HG03342 (cell line): ENCODE measurements around the gene DIS3L2.
"Not testable (repeated sequence)": the region's sequence is repeated elsewhere in the genome, so short reads cannot be mapped to it uniquely, and the experiment has no call there.

Source experiments
- ATAC-seq: cut with Tn5 transposase; IDR thresholded peaks from one replicate; pipeline ENCODE4 v1.9.1; 2021; ENCODE audit warnings: mild to moderate bottlenecking, moderate library complexity; ENCODE audit not compliant: unreplicated experiment

DIS3L2 gene

DNA sequence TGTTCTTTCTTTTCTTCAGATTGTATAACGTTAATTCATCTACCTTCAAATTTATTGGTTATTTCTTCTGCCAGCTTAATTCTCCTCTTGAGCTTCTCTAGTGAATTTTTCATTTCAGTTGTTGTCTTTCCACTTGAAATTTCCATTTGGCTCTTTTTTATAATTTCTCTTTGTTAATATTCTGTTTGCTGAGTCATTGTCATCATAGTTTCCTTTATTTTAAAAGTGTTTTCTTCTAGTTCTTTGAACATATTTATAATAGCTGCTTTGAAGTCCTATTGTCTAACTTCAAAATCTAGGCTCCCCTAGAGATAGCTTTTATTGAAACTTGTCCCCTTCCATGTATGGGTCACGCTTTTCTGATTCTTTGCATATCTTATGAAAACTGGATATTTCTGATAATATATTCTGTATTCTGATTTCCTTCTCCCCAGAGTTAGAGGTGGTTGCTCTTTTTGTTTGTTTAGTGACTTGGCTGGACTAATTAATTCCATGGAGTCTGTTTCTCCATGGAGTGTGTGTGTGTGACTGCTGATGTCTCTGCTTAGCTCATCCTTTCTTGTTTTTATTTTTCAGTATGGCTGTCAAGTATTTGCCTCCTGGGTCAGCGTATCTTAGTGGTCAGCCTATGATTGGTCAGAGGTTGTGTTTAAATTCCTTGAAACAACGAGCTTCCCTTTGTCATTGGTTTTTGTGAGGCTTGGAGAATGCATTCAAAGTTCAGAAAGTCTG is 47.6 kb downstream of the DIS3L2 start:
- ATAC-seq, result no peak

DNA sequence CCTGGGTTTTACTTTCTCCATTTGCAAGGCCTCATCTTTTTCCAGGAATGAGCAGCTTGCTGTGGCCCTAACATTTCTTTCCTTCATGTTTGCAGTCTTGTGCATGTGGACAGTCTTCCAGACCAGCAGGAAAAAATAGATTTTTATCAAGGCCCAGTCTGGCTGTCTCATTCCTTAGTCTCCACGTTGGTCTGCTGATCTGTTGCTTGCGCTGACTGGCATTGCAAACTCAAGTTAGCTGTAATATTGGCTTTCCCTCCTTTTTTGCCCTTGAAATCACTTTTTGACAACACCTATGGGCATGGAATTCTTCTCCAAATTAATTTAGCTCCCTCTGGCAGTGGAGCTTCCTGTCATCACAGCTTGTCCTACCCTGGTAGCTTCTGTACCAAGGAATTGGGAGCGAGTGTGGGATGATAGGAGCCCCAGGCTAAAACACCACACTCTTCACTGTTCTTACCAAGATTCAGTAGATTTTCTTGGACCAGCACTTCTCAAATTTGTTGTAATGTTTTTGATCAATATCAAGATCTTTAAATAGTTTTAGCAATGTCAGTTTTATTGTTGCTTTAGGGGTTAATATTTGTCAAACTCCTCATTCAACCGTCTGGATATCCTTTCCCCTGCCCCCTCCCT is 48.2 kb downstream of the DIS3L2 start:
- no peak for ATAC-seq

DNA sequence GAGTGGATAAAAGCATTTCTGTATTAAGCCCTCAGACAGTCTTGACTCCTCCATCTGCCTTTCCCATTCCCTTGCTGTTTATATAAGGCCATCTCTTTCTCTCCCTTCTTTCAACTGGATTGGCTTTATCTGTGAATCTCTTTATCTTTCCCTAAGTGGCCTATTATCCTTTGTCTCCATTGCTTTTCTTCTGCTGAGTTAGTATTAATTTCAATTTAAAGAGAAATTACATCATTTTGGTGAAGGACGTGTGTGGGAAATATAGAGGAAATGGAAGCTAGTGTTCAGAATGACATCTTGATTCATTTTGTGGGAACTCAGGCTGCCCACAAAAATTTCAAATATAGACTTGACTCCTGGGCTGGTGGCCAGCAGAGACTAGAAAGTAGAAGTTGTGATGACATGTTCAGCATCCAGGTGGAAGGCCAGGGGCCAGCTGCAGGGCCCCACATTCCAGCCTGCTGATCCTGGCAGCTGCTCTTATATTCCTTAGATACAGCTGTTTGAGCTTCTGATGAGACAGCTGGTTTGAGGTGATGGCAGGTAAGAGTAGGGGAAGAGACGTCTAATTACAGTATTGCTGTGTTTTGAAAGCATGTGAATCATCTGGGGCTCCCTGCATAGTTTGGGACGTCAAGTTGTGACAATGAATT is 52.3 kb downstream of the DIS3L2 start:
- no peak for ATAC-seq

DNA sequence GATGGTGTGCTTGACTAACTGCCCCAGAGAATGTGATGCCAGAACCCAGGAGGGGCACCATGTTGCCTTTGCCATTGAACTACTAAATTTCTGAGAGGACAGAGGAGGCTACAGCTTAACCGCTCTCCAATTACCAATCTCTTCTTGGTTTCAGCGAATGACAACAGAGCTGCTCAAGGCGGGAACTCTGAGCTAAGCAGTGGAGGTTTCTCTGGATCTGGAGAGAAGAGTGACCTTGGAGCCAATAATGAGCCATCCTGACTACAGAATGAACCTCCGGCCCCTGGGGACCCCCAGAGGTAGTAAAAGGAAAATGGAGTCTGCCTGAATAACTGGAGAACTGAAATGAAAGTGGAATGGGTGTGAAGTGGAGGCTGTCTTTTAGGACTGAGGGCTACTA is 53.2 kb downstream of the DIS3L2 start:
- ATAC-seq, result no peak

DNA sequence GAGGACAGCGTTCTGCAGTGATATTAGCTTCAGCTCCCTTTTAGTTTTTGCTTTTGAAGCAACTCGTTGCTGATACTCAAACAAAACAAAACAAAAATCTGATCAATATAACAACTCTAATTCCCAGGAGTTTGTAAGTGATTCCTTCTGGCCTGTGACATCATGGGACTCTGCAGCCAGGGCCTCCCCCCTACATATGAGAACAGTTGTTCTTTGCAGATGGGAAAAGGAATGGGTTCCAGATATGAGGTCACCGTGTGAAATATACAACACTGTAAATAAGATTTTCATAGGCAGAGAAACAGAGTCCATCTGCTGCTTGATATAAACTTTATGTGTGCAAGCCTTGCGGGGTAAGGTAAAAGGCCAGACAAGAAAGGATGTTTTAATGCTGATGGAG is 56.7 kb downstream of the DIS3L2 start:
- no peak for ATAC-seq

DNA sequence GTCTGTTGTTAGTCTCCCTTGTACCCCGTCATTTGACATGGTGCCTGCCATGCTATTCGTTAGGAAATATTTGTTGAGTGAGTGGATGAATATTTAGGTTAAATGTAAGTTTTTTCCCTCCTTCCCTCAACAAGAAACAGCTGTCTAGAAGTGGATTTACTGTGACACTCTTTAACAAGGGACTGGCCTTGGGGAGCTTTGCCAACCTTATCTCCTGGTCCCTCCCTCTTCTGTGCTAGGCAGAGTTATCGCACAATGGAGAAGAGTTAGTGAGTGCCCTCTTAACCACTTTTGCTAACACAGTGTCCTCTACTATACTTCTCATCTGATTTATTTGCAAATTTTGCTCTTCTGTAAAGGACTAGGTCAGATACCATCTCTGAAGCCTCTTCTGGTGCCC is 61.2 kb downstream of the DIS3L2 start:
- no peak for ATAC-seq

DNA sequence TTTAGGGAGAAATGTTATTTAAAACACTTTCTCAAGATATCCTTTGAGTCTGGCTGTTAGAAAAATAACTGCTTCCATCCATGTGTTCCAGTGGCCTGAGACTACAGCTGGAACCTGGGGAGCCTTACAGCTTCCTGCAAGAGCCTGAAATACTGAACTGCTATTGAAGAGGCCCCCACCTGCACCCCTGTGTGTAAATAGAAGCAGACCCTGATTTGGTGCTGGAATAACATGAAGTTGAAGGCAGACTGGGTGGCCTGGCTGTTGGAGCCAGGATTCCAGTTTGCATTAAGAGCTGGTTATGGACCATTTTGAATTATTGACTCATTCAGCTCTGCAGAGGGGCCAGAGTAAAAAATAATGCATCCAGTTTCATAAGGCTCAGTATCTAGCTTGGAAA is 61.9 kb downstream of the DIS3L2 start:
- ATAC-seq, result no peak

DNA sequence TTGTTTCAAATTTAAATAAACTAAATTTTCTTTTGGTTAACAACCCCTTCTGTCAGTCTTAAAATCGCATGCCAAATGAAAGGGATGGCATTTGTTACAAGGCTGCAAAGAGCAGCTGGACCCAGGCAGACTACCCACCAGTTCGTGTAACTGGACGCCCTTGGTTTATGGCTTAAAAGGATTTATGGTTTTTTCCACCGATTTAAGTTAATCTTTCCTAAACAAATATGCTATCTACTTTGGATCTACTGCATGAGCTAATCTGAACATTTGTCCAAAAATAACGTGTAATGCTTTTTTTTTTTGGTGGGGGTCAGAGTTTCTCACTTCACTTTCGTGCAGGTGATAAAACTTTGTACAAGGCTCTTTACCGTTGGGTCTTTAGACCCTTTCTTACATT is 62.9 kb downstream of the DIS3L2 start:
- ATAC-seq, result no peak

DNA sequence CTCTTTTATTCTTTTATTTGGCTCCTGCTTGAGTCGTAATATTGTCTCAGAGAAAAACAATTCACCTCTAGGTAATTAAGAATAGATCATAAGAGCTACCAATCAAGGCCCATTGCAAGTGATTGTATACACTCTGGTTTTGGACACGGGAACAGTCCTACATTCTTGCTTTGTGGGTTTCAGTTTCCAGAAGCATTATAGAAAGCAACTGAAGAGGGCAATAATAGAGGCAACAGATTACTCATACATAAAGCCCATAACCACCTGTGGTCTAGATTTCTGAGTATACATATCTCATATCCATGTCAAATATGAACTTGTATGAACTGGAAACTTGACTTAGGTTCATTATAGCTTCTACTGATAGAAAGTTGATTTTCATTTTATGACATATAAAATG is 65.4 kb downstream of the DIS3L2 start:
- peak; percentile 96 for ATAC-seq

DNA sequence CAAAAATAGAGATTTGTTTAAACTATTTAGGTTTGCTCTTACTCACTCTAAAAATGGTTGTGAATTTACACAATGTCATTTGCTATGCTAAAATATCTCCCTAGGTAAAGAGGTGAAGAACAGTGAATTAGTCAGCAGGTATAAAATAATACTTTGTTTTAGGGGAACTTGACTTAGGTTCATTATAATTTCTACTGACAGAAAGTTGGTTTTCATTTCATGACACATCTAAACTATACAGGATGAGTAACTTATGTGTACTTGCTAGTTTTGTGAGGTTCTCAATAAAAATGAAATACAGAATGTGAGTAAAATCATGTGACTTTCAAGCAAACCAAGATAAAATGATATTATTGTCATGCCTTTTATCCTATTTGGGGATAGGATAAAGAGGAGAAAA is 66.0 kb downstream of the DIS3L2 start:
- ATAC-seq, result no peak

DNA sequence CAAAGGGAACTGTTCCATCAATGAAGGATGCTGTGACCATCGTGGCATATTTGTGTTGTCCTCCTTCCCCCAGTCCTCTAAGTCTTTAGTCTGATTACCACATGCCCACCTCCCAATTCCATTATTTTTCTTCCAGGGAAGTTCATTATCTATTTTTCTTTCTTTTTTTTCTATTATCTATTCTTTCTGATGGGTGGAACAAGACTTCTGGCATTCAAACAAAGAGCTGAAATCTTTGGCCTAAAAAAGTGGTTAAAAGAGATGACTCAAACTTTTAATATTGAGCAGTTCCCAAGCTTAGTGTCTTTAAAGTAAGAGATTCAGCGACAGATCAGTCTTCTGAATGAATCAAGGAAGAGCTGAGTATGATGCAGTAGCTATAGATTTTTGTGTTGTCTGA is 66.6 kb downstream of the DIS3L2 start:
- no peak for ATAC-seq

DNA sequence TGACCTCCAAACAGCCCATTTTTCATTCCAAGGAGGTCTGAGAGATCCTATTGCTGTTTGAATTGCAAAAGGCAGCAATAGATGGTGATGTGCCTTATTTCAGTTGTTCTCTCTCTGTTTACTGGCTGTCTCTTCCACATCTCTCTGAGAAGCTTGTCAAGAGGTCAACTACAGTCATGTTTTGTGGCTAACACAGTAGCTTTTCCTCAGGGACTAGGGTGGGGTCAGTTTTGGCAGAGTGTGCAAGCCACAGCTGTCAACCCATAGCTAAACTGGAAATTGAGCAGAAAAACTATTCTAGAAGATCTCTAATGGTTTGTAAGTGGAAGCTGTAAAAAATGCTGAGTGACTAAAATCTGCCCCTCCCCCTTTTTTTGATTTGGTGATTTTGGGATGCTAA is 67.1 kb downstream of the DIS3L2 start:
- no peak for ATAC-seq

DNA sequence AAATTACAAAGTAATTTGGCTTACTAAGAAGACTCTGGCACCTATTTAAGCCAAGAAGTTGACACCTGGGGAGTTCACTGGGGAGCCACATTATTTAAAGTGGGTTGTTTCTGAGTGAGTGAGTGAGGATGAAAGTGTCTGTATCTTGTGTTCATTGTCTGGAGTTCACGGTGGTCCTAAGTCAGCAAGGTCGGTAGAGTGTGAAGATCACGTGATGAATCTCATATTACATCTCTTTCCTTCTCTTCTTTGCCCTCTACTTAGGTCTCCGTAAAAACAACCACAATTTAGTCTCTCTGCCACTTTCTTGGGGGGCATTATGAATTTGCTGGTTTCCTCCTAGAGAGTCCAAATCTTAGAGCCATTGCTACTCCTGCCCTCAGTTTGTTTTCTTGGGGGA is 67.8 kb downstream of the DIS3L2 start:
- ATAC-seq, result no peak

DNA sequence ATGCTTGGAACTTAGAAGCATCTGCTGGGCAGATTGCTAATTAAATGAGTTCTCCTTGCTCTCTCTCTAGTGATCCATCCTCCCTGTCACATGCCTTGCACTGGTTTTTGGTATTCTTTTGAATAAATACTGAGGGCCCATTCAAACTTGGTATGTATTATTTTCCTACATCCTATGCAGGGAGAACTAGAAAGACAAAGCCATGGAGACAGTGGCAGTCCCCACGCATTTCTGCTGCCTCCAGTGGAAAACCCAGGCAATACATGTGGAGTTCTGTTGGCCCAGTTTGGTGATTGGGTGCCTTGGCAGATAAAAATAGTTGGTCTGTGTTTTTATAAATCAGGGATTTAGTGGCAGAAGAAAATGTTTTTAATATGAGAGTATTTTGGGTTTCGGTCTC is 68.7 kb downstream of the DIS3L2 start:
- no peak for ATAC-seq

DNA sequence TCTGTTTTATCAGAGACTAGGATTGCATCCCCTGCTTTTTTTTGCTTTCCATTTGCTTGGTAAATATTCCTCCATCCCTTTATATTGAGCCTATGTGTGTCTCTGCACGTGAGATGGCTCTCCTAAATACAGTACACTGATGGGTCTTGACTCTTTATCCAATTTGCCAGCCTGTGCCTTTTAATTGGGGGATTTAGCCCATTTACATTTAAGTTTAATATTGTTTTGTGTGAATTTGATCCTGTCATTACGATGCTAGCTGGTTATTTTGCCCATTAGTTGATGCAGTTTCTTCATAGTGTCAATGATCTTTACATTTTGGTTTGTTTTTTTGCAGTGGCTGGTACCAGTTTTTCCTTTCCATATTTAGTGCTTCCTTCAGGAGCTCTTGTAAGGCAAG is 73.8 kb downstream of the DIS3L2 start:
- not testable (repeated sequence) for ATAC-seq

DNA sequence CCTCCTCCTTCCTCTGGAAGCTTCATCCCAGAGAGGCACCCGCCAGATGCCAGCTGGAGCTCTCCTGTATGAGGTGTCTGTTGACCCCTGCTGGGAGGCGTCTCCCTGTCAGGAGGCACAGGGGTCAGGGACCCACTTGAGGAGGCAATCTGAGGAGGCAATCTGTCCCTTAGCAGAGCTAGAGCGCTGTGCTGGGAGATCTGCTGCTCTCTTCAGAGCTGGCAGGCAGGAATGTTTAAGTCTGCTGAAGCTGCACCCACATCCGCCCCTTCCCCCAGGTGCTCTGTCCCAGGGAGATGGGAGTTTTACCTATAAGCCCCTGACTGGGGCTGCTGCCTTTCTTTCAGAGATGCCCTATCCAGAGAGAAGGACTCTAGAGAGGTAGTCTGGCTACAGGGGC is 75.4 kb downstream of the DIS3L2 start:
- not testable (repeated sequence) for ATAC-seq

DNA sequence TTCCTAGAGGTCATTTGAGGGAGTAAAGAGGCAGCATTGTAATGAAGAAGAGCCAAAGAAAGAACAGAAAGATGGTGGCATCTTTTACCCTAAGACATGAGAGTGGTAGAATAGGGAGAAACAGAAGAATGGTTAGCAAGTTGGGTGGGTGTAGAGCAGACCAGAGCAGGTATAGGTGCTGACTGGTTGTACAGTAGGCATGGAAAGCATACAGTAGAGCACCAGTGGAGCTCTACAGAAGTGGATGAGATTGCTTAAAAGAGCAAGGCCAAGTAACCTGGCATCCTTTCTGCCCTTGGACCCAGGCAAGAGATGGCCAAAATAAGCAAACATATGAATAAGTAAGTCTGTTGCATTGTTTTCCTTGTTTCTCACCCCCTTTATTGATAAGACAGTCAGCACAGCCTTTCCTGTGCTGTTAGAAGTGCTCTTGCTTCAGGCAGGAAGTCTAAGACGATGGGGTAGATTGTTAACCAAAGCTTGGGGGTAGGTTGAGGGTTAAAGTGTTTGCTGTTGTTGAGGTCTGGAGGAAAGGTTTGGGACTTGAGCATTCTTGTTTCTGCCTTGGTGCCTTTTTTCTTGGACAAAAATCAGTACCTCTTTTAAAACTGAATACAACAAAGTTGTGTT is 76.9 kb downstream of the DIS3L2 start:
- ATAC-seq, result no peak

DNA sequence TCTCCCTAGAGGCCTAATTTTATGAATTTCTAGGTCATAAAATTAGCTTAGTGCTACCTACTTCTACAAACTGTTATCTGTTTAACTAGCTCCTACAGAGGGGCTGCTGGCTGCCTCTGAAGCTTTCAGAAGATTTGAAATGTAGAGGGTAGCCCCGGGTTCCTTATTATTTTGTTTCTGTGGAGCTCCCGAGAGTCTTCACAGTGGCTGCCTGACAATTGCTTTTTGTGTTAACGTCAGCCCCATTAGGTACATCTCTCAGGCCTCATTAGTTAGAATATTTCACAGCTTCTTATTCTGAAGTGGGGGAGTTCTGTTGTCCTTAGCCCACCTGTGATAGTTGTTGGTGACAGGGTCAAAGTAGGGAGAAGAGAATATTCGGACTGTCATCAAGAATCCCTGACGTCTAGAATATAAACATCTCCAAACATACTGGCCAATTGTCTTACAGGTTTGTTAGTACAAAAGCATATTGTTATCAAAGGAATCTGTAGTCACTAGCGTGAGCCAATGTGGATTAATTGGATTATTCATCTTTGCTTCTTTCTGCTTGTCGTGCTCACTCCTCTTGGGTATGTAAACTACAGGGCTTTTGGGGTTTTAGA is 77.5 kb downstream of the DIS3L2 start:
- ATAC-seq, result no peak

DNA sequence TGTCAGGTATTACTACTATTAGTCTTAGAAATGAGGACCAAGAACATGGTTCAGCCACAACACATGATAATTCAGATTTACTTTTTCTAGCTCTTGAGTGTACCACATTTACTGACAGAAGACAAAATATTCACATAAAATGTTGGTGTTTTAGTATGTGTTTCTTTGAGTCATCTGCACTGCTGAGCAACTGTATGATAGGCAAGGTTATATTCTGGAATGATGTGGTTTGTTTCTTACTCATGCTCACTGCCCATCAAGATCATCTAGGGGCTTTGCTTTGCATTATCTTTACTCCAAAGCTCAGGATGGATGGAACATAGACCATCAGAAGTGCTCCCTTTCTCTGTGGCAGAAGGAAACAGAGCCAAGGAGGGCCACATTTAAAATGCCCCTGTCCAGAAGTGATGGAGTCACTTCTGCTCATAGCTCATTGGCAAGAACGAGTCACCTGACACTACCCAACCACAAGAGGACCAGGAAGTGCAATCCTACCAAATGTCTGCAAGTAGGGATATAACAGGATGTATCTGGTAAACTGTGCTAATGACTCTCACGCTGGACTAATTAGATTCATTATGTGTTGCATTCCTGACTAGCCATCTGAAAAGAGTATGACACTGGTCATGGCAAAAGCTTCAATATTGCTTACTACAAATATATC is 81.5 kb downstream of the DIS3L2 start:
- no peak for ATAC-seq

DNA sequence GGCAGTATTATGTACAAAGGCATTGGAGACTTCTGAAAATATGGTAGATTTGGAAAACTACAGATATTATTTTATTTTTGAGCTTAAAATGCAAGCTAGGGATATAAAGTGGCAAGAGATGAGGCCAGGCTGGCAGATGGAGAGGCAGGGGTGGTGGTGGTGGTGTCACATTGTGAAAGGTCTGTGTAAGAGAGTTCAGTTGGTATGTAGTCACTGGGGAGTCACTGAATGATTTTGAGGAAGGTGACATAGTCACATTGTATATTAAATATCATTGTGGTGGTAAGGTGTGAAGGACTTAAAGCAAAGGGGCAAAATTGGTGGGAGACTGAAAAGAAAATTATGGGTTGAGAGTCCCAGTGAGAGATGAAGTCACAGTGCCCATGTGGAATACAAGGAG is 82.5 kb downstream of the DIS3L2 start:
- ATAC-seq, result no peak

DNA sequence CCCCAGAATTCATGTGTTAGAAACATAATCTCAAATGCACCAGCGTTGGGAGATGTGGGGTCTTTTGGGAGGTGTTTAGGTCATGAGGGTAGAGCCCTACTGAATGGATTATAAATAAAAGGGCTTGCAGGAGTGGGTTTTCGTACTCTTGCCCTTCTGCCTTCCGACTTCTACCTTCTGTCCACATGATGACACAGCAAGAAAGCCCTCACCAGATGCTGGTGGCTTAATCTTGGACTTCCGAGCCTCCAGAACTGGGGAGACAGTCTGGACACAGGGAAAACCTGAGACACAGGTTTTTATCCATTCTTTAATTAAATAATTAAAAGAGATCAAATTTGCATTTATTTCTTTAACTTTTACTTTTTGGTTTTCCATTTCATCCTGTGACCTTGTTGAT is 87.8 kb downstream of the DIS3L2 start:
- ATAC-seq, result no peak
